Pericardium fibroblast (primary cell): ENCODE data around the gene PSRC1. TPM values are rescaled to one million over a fixed set of nuclear protein-coding genes. Genes with fewer than 3 reads are reported as not detected.

Experiments used
- total RNA-seq: library from RNA; depleted of rRNA; stranded (reverse); fragments of >200 nt; gene quantifications from 2 replicates; pipeline ENCODE4 v1.2.3, GENCODE V29; 2015

PSRC1 gene
- total RNA-seq: 5.3 and 9.9 TPM in 2 replicates

GRCh38 chr1:109282952-109283747 is at the start of gene PSRC1:
PSRC1 (minus strand) TSS chr1:109283145.

GRCh38 chr1:109306832-109307273 is 23.9 kb upstream of the PSRC1 start, which contains the start of gene MYBPHL:
MYBPHL (minus strand) TSS chr1:109307011; CDS start chr1:109306991, 20 bp downstream.

GRCh38 chr1:109248797-109249629 is 33.9 kb downstream of the PSRC1 start, which contains the start of gene CELSR2:
CELSR2 (plus strand) TSS chr1:109249539; CDS start chr1:109250080, 541 bp downstream.

Other genes starting within 250 kb of the PSRC1 start
- 6.2 and 9.5 TPM in 2 replicates for gene WDR47, start 241.0 kb downstream of the PSRC1 start, total RNA-seq
- 23.9 and 72.1 TPM in 2 replicates for gene TAF13, start 207.1 kb downstream of the PSRC1 start, total RNA-seq
- 16.3 and 22.6 TPM in 2 replicates for gene TMEM167B, start 192.4 kb downstream of the PSRC1 start, total RNA-seq
- gene ELAPOR1, start 169.0 kb downstream of the PSRC1 start, total RNA-seq: not detected in 2 replicates
- gene SARS1, start 69.2 kb downstream of the PSRC1 start, total RNA-seq: 220 and 297 TPM in 2 replicates
- gene CELSR2, start 33.6 kb downstream of the PSRC1 start, total RNA-seq: 0.43 and 1.2 TPM in 2 replicates
- gene MYBPHL, start 23.9 kb upstream of the PSRC1 start, total RNA-seq: not detected in 2 replicates
- 4.9 and 5.6 TPM in 2 replicates for gene SORT1, start 114.8 kb upstream of the PSRC1 start, total RNA-seq
- gene PSMA5, start 143.3 kb upstream of the PSRC1 start, total RNA-seq: 28.9 and 32.3 TPM in 2 replicates
- 0.23 and 1.4 TPM in 2 replicates for gene SYPL2, start 183.4 kb upstream of the PSRC1 start, total RNA-seq
- 5.8 and 6.2 TPM in 2 replicates for gene ATXN7L2, start 200.8 kb upstream of the PSRC1 start, total RNA-seq
- 6.0 and 7.4 TPM in 2 replicates for gene CYB561D1, start 210.9 kb upstream of the PSRC1 start, total RNA-seq
- gene AMIGO1, start 226.6 kb upstream of the PSRC1 start, total RNA-seq: 0.12 and 1.4 TPM in 2 replicates